Peyer's patch (tissue), 4 donors: Measurements from ENCODE around the gene SKI.

ENCODE experiments used
- CTCF ChIP-seq, 6 experiments: fragments of 450-650 bp in 4 of 6; fragments of 200-600 bp in 2 of 6; sonication (generic) in 1 of 6; IDR thresholded peaks; one replicate each; pipeline ENCODE4 v1.5.1; 2017 to 2019; ENCODE audit warnings: antibody characterized with exemption in 6 of 6, mild to moderate bottlenecking in 3 of 6, moderate library complexity in 1 of 6
- POLR2A ChIP-seq, 2 donors: fragments of 450-650 bp; IDR thresholded peaks; one replicate each; pipeline ENCODE4 v1.5.1; 2017; ENCODE audit warnings: antibody characterized with exemption in 2 of 2, mild to moderate bottlenecking in 2 of 2, moderate library complexity in 2 of 2

GRCh38 chr1:2319291-2319690 lies 91.2 kb downstream of the SKI start:
- TF ChIP-seq POLR2A (IDR thresholded peaks at IDR 0.05) (no peak), CTCF (IDR thresholded peaks at IDR 0.05) (no peak)
